Endothelial cell of umbilical vein (primary cell): ENCODE results near the gene ARHGEF16. TPM values are rescaled to one million over a fixed set of nuclear protein-coding genes. Genes with fewer than 3 reads are reported as not detected.

Experiments used
- BruUV-seq: library from RNA; stranded (reverse); fragments of 400-500 nt; replicated peaks from 2 replicates; lab custom pipeline; 2021; lab: Mats Ljungman, UMichigan
- CTCF ChIA-PET: fragments of 300-600, 350-600 bp; sonication (Branson Sonifier 250); formaldehyde crosslinking; loops from one replicate; lab custom pipeline; 2021; ENCODE audit warnings: antibody characterized with exemption, inconsistent platforms; lab: Charles Lee
- POLR2A ChIA-PET: fragments of 300-600, 350-600 bp; sonication (Branson Sonifier 250); formaldehyde crosslinking; loops from one replicate; lab custom pipeline; 2021; ENCODE audit warnings: antibody characterized with exemption, inconsistent platforms; lab: Charles Lee
- DNase-seq: peaks from one replicate; pipeline ENCODE4 v3.0.0-alpha.2; 2011; ENCODE audit warnings: low read depth, low spot score
- FAIRE-seq: peaks from 2 replicates; lab custom pipeline; 2011; peaks lifted over from hg19 to GRCh38; lab: Jason Lieb, UNC
- H2AFZ ChIP-seq: 2 replicates; pipeline ENCODE4 v1.6.0; 2012; ENCODE audit warnings: low read depth, low read length, control low read depth, inconsistent platforms
- H3K27ac ChIP-seq: 2 replicates; pipeline ENCODE4 v1.5.1; 2011; ENCODE audit warnings: low read depth, mild to moderate bottlenecking, control low read depth, low read length, moderate library complexity; ENCODE audit not compliant: insufficient read depth
- H3K27me3 ChIP-seq, 2 experiments: 2 replicates each; pipeline versions ENCODE4 v1.6.0 to v1.6.1; 2011; ENCODE audit warnings: low read length in 2 of 2, mixed read lengths in 1 of 2; ENCODE audit not compliant: control insufficient read depth in 2 of 2, insufficient read depth in 2 of 2
- H3K36me3 ChIP-seq, 2 experiments: 2 replicates in 1 of 2; 3 replicates in 1 of 2; pipeline ENCODE4 v1.5.1; 2011; ENCODE audit warnings: low read length in 2 of 2, mild to moderate bottlenecking in 1 of 2, moderate library complexity in 1 of 2; ENCODE audit not compliant: control insufficient read depth in 2 of 2, insufficient read depth in 2 of 2; ENCODE audit errors: extremely low read depth in 1 of 2
- H3K4me1 ChIP-seq: 3 replicates; pipeline ENCODE4 v1.5.1; 2011; ENCODE audit warnings: mild to moderate bottlenecking, low read length; ENCODE audit not compliant: control insufficient read depth, insufficient read depth; ENCODE audit errors: extremely low read depth
- H3K4me2 ChIP-seq: 2 replicates; pipeline ENCODE4 v1.6.1; 2011; ENCODE audit warnings: low read length, control low read depth, mixed read lengths; ENCODE audit not compliant: insufficient read depth
- H3K4me3 ChIP-seq, 3 experiments: fragments of 200-600 bp in 1 of 3; sonication (generic), shearing (Covaris generic) in 1 of 3; replicated peaks in 1 of 3; 2 replicates each; pipeline ENCODE4 v1.5.1; 2011 to 2016; ENCODE audit warnings: control low read depth in 3 of 3, low read length in 3 of 3, mild to moderate bottlenecking in 2 of 3, inconsistent platforms in 1 of 3, low read depth in 1 of 3, moderate library complexity in 1 of 3; ENCODE audit not compliant: insufficient read depth in 1 of 3
- H3K79me2 ChIP-seq: 2 replicates; pipeline ENCODE4 v1.6.0; 2012; ENCODE audit warnings: low read length, inconsistent platforms; ENCODE audit not compliant: control insufficient read depth, insufficient read depth
- H3K9ac ChIP-seq: replicated peaks from 2 replicates; pipeline ENCODE3; 2011; ENCODE audit warnings: low read length, control low read depth; ENCODE audit not compliant: insufficient read depth; ENCODE audit errors: extremely low read depth
- H3K9me1 ChIP-seq: replicated peaks from 3 replicates; pipeline ENCODE4 v1.6.0; 2011; ENCODE audit warnings: mild to moderate bottlenecking, low read length; ENCODE audit not compliant: control insufficient read depth, insufficient read depth; ENCODE audit errors: extremely low read depth
- H3K9me3 ChIP-seq: replicated peaks from 2 replicates; pipeline ENCODE4 v1.5.1; 2012; ENCODE audit warnings: low read length, inconsistent platforms; ENCODE audit not compliant: control insufficient read depth, insufficient read depth
- H4K20me1 ChIP-seq: replicated peaks from 2 replicates; pipeline ENCODE3; 2011; ENCODE audit warnings: mild to moderate bottlenecking, low read length; ENCODE audit not compliant: control insufficient read depth, insufficient read depth; ENCODE audit errors: extremely low read depth
- EZH2 ChIP-seq: IDR thresholded peaks from 2 replicates; pipeline ENCODE4 v1.6.1; 2012; ENCODE audit warnings: borderline replicate concordance, low read depth, mild to moderate bottlenecking, moderate library complexity, low read length, inconsistent platforms; ENCODE audit not compliant: severe bottlenecking
- FOS ChIP-seq: IDR thresholded peaks from 2 replicates; pipeline ENCODE4 v1.6.1; 2011; ENCODE audit warnings: mild to moderate bottlenecking, low read length, moderate library complexity, borderline replicate concordance; ENCODE audit not compliant: insufficient read depth
- GATA2 ChIP-seq: IDR thresholded peaks from 2 replicates; pipeline ENCODE4 v1.7.0; 2011; ENCODE audit warnings: low read depth, mild to moderate bottlenecking, moderate library complexity, mixed read lengths, low read length; ENCODE audit not compliant: insufficient read length, insufficient read depth
- JUN ChIP-seq: IDR thresholded peaks from 2 replicates; pipeline ENCODE4 v1.6.1; 2011; ENCODE audit warnings: borderline replicate concordance, low read depth; ENCODE audit not compliant: insufficient read length, insufficient read depth
- MYC ChIP-seq: IDR thresholded peaks from one replicate; pipeline ENCODE4 v1.6.1; 2011; ENCODE audit warnings: mild to moderate bottlenecking, low read depth, low read length
- POLR2A ChIP-seq: IDR thresholded peaks from 2 replicates; pipeline ENCODE4 v1.6.1; 2012; ENCODE audit warnings: low read depth, mild to moderate bottlenecking, control low read depth, low read length
- POLR2AphosphoS5 ChIP-seq: IDR thresholded peaks from 2 replicates; pipeline ENCODE4 v1.6.1; 2012; ENCODE audit warnings: low read depth, mild to moderate bottlenecking, control low read depth, low read length, moderate library complexity; ENCODE audit not compliant: insufficient read depth
- dilution Hi-C: fragments of 300-500 bp; cut with MboI; formaldehyde crosslinking; loops from one replicate; pipeline ENCODE4 v1.15.0; 2019; ENCODE audit warnings: low sequenced_read_pairs; ENCODE audit not compliant: extremely low pct_ligation_motif_present
- intact Hi-C: fragments of 100-400 bp; cut with micrococcal nuclease; formaldehyde crosslinking; loops from one replicate; pipeline ENCODE4 v1.10.0; 2022
- polyA plus RNA-seq, 4 experiments: library from polyadenylated mRNA; depleted of rRNA in 3 of 4; stranded (reverse) in 3 of 4; unstranded in 1 of 4; fragments of >200 nt; gene quantifications; 2 replicates each; pipeline versions ENCODE4 v1.2.1 to v1.2.3, GENCODE V29; 2011 to 2012; ENCODE audit warnings: missing spikeins in 1 of 4
- total RNA-seq: library from RNA; stranded (reverse); gene quantifications from 2 replicates; pipeline ENCODE4 v1.2.3, GENCODE V29; 2021
- TF ChIP-seq, protein P1 (sequence below), 2 donors: IDR thresholded peaks; 1 replicate in 1 of 2; 2 replicates in 1 of 2; pipeline ENCODE4 v1.5.1; 2011; ENCODE audit warnings: low read length in 2 of 2, mild to moderate bottlenecking in 2 of 2, moderate library complexity in 2 of 2, control low read depth in 1 of 2, inconsistent platforms in 1 of 2, low read depth in 1 of 2; ENCODE audit not compliant: insufficient read depth in 1 of 2; ENCODE audit errors: extremely low read depth in 1 of 2
- TF ChIP-seq, protein P2 (sequence below): IDR thresholded peaks from 2 replicates; pipeline ENCODE4 v1.6.1; 2011; ENCODE audit not compliant: insufficient read depth, insufficient read length

The ARHGEF16 gene
- total and polyA plus RNA-seq, 2 donors (not counting 3 experiments of a cell fraction or from before 2014, with no cell fraction given): 0.52 to 1.3 TPM

DNA sequence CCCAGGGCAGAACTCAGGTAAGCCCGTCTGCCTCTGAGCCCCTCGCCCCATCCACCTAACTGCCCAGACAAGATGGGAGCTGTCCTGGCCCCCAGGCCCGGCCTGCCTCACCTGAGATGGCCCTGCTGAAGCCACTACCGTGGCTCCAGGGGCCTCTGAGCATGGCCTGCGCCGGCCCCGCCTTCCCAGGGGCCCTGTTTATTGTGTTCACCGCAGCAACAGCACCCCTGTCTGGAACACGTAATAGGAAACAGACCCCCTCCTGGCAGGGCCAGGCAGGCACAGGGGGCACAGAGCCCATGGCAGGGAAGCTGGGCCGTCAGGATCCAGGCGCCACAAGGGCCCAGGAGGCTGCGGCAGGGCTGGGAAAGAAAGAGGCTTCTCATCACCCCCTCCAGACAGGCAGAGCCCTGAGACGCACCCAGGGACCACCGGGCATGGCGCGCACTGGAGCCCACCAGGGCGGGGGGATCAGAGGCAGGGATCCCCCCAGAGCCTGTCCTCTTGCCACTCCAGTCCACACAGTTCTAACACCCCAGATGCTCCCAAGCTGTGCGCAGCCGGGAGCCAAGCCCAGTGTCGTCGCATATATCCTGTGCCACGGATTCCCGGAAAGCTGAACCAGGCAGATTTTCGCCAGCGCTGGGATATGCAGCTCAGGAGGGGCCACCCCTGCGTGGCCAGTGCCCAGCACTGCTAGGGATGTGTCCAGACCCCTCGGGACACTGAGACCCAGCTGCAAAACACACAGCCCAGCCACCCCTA, 62.6 kb downstream of the ARHGEF16 start:
- dilution Hi-C loops: no loop called here
- FAIRE-seq: no peak

More for the DNA sequence above, 62.6 kb downstream of the ARHGEF16 start:
- Histone ChIP-seq H3K36me3 (no peaks in the 10 kb centered on the region), H3K4me3 (no peak overlapping the region), H3K4me2 (no peak overlapping the region), H3K27ac (no peak overlapping the region), H3K9me1 (no peaks in the 10 kb centered on the region), H3K4me1 (no peaks in the 10 kb centered on the region), H3K79me2 (no peaks in the 10 kb centered on the region), H3K9me3 (no peaks in the 10 kb centered on the region), H3K9ac (no peak overlapping the region), H4K20me1 (no peaks in the 10 kb centered on the region), H2AFZ (no peak overlapping the region), H3K27me3 (no peaks in the 10 kb centered on the region)
- ChIA-PET CTCF (interaction anchor here (1.2 to 1.4 kb wide), 2 partner anchors 10 to 14 kb away, joined by 3 to 6 read pairs; no protein-coding TSS in a partner anchor), POLR2A (no interaction called here)
- no TSS peak for BruUV-seq
- intact Hi-C loops: no loop called here
- TF ChIP-seq, protein P1, sequence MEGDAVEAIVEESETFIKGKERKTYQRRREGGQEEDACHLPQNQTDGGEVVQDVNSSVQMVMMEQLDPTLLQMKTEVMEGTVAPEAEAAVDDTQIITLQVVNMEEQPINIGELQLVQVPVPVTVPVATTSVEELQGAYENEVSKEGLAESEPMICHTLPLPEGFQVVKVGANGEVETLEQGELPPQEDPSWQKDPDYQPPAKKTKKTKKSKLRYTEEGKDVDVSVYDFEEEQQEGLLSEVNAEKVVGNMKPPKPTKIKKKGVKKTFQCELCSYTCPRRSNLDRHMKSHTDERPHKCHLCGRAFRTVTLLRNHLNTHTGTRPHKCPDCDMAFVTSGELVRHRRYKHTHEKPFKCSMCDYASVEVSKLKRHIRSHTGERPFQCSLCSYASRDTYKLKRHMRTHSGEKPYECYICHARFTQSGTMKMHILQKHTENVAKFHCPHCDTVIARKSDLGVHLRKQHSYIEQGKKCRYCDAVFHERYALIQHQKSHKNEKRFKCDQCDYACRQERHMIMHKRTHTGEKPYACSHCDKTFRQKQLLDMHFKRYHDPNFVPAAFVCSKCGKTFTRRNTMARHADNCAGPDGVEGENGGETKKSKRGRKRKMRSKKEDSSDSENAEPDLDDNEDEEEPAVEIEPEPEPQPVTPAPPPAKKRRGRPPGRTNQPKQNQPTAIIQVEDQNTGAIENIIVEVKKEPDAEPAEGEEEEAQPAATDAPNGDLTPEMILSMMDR (IDR thresholded peaks at IDR 0.05; ENCODE audit: extremely low read depth in 1 of 2, insufficient read depth in 1 of 2, low read depth in 1 of 2, low read length in 2 of 2): no peak
- no peak for TF ChIP-seq EZH2
- TF ChIP-seq MYC: no peak
- TF ChIP-seq, protein P2, sequence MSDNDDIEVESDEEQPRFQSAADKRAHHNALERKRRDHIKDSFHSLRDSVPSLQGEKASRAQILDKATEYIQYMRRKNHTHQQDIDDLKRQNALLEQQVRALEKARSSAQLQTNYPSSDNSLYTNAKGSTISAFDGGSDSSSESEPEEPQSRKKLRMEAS: no peak
- no peak for TF ChIP-seq GATA2
- TF ChIP-seq POLR2AphosphoS5: no peak
- no peak for TF ChIP-seq FOS
- no peak for TF ChIP-seq POLR2A
- no peak for TF ChIP-seq JUN
- no peak for DNase-seq
